IPS-20b (cell line): ENCODE measurements around the gene DOK1.
A peak's percentile ranks its signal among the peaks of the same experiment; 100 is the strongest.

Source experiments
- H3K27ac ChIP-seq: one replicate; pipeline ENCODE4 v1.5.1; 2013; ENCODE audit warnings: low read length
- H3K27me3 ChIP-seq: 2 replicates; pipeline ENCODE4 v1.6.1; 2013; ENCODE audit warnings: mild to moderate bottlenecking, low read length, inconsistent platforms; ENCODE audit not compliant: insufficient read depth
- H3K36me3 ChIP-seq: 2 replicates; pipeline ENCODE4 v1.6.1; 2013; ENCODE audit warnings: low read depth, mild to moderate bottlenecking, inconsistent platforms, low read length, moderate library complexity; ENCODE audit not compliant: insufficient read depth
- H3K4me1 ChIP-seq: 2 replicates; pipeline ENCODE4 v1.6.1; 2013; ENCODE audit warnings: mild to moderate bottlenecking, control low read depth, inconsistent platforms, low read length, moderate library complexity; ENCODE audit not compliant: insufficient read depth
- H3K4me3 ChIP-seq: 2 replicates; pipeline ENCODE4 v1.5.1; 2013; ENCODE audit warnings: mild to moderate bottlenecking, low read length, inconsistent platforms
- H3K9ac ChIP-seq: 2 replicates; pipeline ENCODE4 v1.6.1; 2013; ENCODE audit warnings: low read depth, mild to moderate bottlenecking, inconsistent platforms, low read length, moderate library complexity
- H3K9me3 ChIP-seq: 2 replicates; pipeline ENCODE4 v1.6.1; 2013; ENCODE audit warnings: mild to moderate bottlenecking, low read depth, low read length, inconsistent platforms; ENCODE audit not compliant: insufficient read depth

DOK1 gene

GRCh38 chr2:74528600-74529356 lies 25.7 kb upstream of the DOK1 start:
- Histone ChIP-seq H3K9me3 (no peaks in the 10 kb centered on the region), H3K4me1 (no peaks in the 10 kb centered on the region), H3K27ac (peak overlapping the region; percentile 53), H3K36me3 (peaks cover 53% of the 10 kb centered on the region), H3K27me3 (peaks cover 7% of the 10 kb centered on the region; the same call in 1 of the 2 replicates), H3K9ac (peak overlapping the region; percentile 97), H3K4me3 (peak overlapping the region; percentile 99)

- H3K27me3 ChIP-seq, result peaks cover 6% of the 10 kb centered on the region; the same call in 1 of the 2 replicates
- peak within 1 kb of the TSS; percentile 97 for H3K9ac ChIP-seq
- peak within 1 kb of the TSS; percentile 99 for H3K4me3 ChIP-seq
- no peaks in the 10 kb centered on the region for H3K4me1 ChIP-seq
- H3K36me3 ChIP-seq, result peaks cover 61% of the 10 kb centered on the region
- H3K9me3 ChIP-seq, result no peaks in the 10 kb centered on the region
- H3K27ac ChIP-seq, result peak within 1 kb of the TSS; percentile 53
These were observed 24.9 kb upstream of the DOK1 start, which contains the start of the genes AUP1 and HTRA2 for GRCh38 chr2:74529357-74530238. TSS of gene AUP1 (minus strand) at chr2:74529706. CDS start at chr2:74529629, 77 bp downstream. TSS of gene HTRA2 (plus strand) at chr2:74529933. CDS start at chr2:74530007, 74 bp downstream.

DNA sequence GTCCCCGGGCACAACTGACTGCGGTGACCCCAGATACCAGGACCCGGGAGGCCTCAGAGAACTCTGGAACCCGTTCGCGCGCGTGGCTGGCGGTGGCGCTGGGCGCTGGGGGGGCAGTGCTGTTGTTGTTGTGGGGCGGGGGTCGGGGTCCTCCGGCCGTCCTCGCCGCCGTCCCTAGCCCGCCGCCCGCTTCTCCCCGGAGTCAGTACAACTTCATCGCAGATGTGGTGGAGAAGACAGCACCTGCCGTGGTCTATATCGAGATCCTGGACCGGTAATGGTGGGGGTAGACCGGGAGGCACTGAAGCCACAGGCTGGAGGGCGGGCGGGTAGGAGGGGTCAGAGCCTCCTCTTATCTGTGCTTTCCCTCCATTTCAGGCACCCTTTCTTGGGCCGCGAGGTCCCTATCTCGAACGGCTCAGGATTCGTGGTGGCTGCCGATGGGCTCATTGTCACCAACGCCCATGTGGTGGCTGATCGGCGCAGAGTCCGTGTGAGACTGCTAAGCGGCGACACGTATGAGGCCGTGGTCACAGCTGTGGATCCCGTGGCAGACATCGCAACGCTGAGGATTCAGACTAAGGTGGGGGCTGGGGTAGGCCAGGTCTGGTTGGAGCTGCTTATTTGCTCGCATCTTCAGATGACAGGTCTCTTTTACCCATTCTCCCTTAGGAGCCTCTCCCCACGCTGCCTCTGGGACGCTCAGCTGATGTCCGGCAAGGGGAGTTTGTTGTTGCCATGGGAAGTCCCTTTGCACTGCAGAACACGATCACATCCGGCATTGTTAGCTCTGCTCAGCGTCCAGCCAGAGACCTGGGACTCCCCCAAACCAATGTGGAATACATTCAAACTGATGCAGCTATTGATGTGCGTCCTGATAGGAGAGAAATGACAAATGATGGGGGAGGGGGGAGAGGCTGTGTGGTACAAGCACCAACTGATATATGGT lies 24.0 kb upstream of the DOK1 start:
- Histone ChIP-seq H3K36me3 (peaks cover 61% of the 10 kb centered on the region), H3K27ac (no peak overlapping the region), H3K4me3 (peak overlapping the region; percentile 99)

DNA sequence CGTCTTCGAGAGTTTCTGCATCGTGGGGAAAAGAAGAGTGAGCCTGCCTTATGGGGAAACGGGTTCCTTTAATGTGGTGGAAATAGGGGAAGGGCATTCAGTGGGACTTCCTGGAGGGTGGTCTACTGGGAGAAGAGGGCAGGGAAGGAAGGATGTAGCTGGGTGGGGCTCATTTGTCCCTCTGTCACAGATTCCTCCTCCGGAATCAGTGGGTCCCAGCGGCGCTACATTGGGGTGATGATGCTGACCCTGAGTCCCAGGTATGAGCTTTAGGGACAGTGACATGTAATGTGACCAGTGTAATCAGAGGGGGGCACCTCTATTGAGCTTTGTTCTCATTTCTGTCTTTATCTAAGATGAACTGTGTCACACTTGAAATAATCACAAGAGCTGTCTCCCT lies 22.9 kb upstream of the DOK1 start:
- peaks cover 6% of the 10 kb centered on the region; the same call in 1 of the 2 replicates for H3K27me3 ChIP-seq
- H3K4me1 ChIP-seq, result no peaks in the 10 kb centered on the region
- H3K36me3 ChIP-seq, result peaks cover 52% of the 10 kb centered on the region
- no peaks in the 10 kb centered on the region for H3K9me3 ChIP-seq
- H3K4me3 ChIP-seq, result no peak overlapping the region
- H3K9ac ChIP-seq, result no peak overlapping the region
- no peak overlapping the region for H3K27ac ChIP-seq

More for the DNA sequence above, 24.0 kb upstream of the DOK1 start:
- Histone ChIP-seq H3K9ac (peak overlapping the region; percentile 75; the same call in 1 of the 2 replicates), H3K9me3 (no peaks in the 10 kb centered on the region), H3K4me1 (no peaks in the 10 kb centered on the region), H3K27me3 (peaks cover 6% of the 10 kb centered on the region; the same call in 1 of the 2 replicates)

DNA sequence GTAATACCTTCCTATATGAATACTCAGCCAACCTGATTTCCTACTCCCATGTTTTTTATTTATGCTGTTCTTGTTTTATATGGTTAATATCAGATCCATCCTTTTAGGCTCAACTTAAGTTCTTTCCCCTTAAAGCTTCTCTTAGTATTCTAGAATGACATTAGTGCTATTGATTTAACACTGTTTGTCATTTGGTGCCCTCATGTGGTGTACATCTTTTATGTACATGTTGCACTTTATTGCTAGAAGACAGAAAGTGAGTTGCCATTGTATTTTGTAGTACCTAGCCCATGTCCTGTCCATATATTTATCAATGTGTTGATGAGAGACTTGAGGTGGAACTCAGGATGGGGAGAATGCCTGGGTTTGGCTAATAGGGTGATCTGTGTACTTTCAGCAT lies 22.3 kb upstream of the DOK1 start:
- peaks cover 46% of the 10 kb centered on the region for H3K36me3 ChIP-seq
- H3K9ac ChIP-seq, result no peak overlapping the region
- H3K27me3 ChIP-seq, result peaks cover 6% of the 10 kb centered on the region; the same call in 1 of the 2 replicates
- H3K4me3 ChIP-seq, result no peak overlapping the region
- no peaks in the 10 kb centered on the region for H3K9me3 ChIP-seq
- no peaks in the 10 kb centered on the region for H3K4me1 ChIP-seq
- no peak overlapping the region for H3K27ac ChIP-seq

DNA sequence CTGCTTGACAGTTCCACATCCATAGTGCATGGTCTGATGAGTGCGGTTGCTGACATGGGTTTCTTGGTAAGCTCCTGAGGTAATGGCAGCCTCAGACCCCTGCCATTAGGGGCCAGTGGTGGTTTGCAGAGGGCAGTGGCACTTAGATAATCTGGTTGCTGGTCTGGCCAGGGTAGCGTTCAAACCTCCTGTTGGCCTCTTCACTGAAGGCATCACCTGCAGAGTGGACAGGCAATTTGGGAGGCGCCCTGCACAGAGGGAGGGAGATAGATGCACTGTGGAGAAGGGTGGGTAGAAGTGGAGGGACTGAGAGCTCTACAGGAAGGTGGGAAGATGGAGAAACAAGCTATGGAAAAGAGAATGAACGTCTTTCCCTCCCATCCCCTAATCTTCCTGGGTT lies 21.1 kb upstream of the DOK1 start:
- no peak overlapping the region for H3K9ac ChIP-seq

GRCh38 chr2:74534411-74534810 lies 20.1 kb upstream of the DOK1 start:
- Histone ChIP-seq H3K4me1 (no peaks in the 10 kb centered on the region), H3K27ac (no peak overlapping the region), H3K9ac (no peak overlapping the region), H3K27me3 (peaks cover 6% of the 10 kb centered on the region; the same call in 1 of the 2 replicates), H3K4me3 (no peak overlapping the region), H3K36me3 (peaks cover 35% of the 10 kb centered on the region), H3K9me3 (no peaks in the 10 kb centered on the region)

More for the DNA sequence above, 21.1 kb upstream of the DOK1 start:
- no peaks in the 10 kb centered on the region for H3K9me3 ChIP-seq
- H3K36me3 ChIP-seq, result peaks cover 35% of the 10 kb centered on the region
- no peak overlapping the region for H3K27ac ChIP-seq
- H3K27me3 ChIP-seq, result peaks cover 6% of the 10 kb centered on the region; the same call in 1 of the 2 replicates
- H3K4me3 ChIP-seq, result no peak overlapping the region
- no peaks in the 10 kb centered on the region for H3K4me1 ChIP-seq

DNA sequence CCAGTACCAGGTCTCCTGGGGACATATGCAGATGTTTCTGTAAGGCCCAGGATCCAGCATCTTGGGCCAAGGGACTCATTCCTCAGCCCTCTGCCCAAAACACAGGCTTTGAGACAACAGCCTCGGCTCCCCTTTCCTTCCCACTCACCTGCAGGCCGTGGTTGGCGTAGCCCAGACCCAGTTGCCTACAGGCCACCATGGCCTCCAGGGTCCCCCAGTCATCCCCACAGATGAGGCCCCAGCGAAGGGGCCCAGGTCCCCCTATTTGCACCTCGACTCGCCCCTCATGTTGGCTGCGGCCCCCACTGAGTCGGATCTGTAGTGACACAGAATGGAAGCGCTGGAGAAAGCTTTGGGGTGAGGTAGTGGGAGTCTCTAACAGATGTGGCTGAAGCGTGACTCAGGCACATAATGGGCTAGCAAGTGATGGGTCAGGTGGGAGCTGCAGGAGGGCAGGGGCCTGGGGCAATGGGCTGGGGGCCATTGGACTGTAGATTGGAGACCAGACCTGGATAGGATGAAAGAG lies 19.0 kb upstream of the DOK1 start:
- Histone ChIP-seq H3K27ac (no peak overlapping the region), H3K27me3 (peaks cover 4% of the 10 kb centered on the region; the same call in 1 of the 2 replicates), H3K36me3 (peaks cover 35% of the 10 kb centered on the region), H3K9me3 (no peaks in the 10 kb centered on the region), H3K4me3 (no peak overlapping the region), H3K9ac (no peak overlapping the region), H3K4me1 (no peaks in the 10 kb centered on the region)

GRCh38 chr2:74536166-74536950 lies 18.2 kb upstream of the DOK1 start:
- no peaks in the 10 kb centered on the region for H3K9me3 ChIP-seq
- H3K4me1 ChIP-seq, result no peaks in the 10 kb centered on the region
- no peak overlapping the region for H3K9ac ChIP-seq
- H3K27me3 ChIP-seq, result no peaks in the 10 kb centered on the region
- peaks cover 33% of the 10 kb centered on the region for H3K36me3 ChIP-seq
- no peak overlapping the region for H3K4me3 ChIP-seq
- no peak overlapping the region for H3K27ac ChIP-seq

GRCh38 chr2:74537140-74537539 lies 17.4 kb upstream of the DOK1 start:
- H3K9ac ChIP-seq, result no peak overlapping the region
- H3K4me3 ChIP-seq, result no peak overlapping the region
- H3K9me3 ChIP-seq, result no peaks in the 10 kb centered on the region
- H3K4me1 ChIP-seq, result no peaks in the 10 kb centered on the region
- H3K27me3 ChIP-seq, result no peaks in the 10 kb centered on the region
- no peak overlapping the region for H3K27ac ChIP-seq
- H3K36me3 ChIP-seq, result peaks cover 25% of the 10 kb centered on the region
